Testis (tissue), 2 donors: ENCODE results near the gene MAB21L4.

Experiments
- POLR2A ChIP-seq: fragments of 450-650 bp; IDR thresholded peaks from one replicate; pipeline ENCODE4 v1.6.1; 2017; ENCODE audit warnings: antibody characterized with exemption, mild to moderate bottlenecking, moderate library complexity
- TF ChIP-seq, protein P1 (sequence below), 3 experiments: fragments of 450-650 bp in 2 of 3; fragments of 200-600 bp in 1 of 3; sonication (generic) in 1 of 3; IDR thresholded peaks; one replicate each; pipeline ENCODE4 v1.5.1; 2016 to 2019; ENCODE audit warnings: antibody characterized with exemption in 3 of 3, mild to moderate bottlenecking in 2 of 3, moderate library complexity in 1 of 3

DNA sequence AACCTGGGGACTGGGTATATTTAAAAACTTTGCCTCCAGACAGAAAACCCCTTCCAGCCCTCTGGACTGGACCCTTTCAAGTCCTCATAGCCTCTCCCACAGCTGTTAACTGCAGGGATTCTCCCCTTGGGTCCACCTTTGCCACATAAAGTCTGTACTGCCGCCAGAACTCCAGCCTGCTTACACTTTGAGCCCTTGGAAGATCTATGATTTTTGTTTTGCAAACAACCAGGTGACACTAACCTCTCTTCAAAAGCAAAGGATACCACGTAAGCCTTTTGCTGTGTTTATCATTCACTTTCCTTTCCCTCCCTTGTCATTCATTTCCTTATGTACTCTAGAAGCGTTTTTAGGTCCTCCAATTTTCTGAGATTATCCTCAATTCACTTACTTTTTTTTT lies 31.5 kb downstream of the MAB21L4 start:
- TF ChIP-seq, protein P1, sequence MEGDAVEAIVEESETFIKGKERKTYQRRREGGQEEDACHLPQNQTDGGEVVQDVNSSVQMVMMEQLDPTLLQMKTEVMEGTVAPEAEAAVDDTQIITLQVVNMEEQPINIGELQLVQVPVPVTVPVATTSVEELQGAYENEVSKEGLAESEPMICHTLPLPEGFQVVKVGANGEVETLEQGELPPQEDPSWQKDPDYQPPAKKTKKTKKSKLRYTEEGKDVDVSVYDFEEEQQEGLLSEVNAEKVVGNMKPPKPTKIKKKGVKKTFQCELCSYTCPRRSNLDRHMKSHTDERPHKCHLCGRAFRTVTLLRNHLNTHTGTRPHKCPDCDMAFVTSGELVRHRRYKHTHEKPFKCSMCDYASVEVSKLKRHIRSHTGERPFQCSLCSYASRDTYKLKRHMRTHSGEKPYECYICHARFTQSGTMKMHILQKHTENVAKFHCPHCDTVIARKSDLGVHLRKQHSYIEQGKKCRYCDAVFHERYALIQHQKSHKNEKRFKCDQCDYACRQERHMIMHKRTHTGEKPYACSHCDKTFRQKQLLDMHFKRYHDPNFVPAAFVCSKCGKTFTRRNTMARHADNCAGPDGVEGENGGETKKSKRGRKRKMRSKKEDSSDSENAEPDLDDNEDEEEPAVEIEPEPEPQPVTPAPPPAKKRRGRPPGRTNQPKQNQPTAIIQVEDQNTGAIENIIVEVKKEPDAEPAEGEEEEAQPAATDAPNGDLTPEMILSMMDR (IDR thresholded peaks at IDR 0.05), result no peak
- no peak for TF ChIP-seq POLR2A
